ENCODE results near the gene CHD3.

CHD3 gene

GRCh38 chr17:7875804-7876370 is 12.7 kb upstream of the CHD3 start:
- DNase-seq: no peak

- DNase-seq: no peak
These were observed 10.4 kb upstream of the CHD3 start for GRCh38 chr17:7878234-7878633.

DNA sequence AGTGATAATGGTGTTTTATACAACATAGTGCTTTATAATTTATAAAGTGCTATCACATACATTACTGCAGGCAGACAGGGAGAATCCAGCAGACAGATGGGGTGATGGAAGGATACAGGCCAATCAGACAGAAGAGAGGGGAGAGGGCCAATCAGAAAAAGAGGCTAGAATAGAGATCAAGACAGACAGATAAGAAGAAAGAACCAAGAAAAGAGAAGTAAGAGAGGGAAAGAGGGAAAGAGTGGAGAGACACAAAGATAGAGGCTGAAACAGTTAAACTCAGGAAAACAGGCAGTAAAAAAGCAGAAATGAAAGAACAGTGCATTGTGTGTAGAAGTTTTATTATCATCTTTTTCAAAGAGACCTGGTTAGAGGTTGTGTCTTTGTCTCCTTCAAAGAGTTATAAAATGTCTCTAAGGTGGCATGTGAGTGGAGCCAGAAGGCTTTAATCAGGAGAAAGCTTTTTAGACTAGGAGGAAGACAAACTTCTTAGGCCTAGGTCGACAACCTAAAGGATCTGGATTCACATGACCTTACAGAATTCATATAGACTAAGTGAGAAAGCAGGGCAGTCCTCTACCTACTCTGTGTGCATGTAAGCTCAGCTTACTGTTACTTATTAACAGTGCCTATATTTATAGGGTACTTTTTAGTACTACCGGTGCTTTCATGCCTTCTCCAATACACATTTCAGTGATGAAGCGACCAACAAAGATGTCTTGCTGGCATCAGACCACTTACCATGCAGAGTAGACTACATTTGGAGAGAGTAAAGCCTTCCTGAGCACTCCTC is 8.3 kb upstream of the CHD3 start:
- DNase-seq: no peak

- peak; percentile 17 for DNase-seq
These were observed 7.1 kb upstream of the CHD3 start for GRCh38 chr17:7881276-7882054.

GRCh38 chr17:7882068-7882467 is 6.5 kb upstream of the CHD3 start:
- peak; percentile 33 for DNase-seq

- no peak for DNase-seq
These were observed 6.0 kb upstream of the CHD3 start for GRCh38 chr17:7882629-7883028.

GRCh38 chr17:7883781-7884386 is 4.7 kb upstream of the CHD3 start:
- DNase-seq: no peak

DNA sequence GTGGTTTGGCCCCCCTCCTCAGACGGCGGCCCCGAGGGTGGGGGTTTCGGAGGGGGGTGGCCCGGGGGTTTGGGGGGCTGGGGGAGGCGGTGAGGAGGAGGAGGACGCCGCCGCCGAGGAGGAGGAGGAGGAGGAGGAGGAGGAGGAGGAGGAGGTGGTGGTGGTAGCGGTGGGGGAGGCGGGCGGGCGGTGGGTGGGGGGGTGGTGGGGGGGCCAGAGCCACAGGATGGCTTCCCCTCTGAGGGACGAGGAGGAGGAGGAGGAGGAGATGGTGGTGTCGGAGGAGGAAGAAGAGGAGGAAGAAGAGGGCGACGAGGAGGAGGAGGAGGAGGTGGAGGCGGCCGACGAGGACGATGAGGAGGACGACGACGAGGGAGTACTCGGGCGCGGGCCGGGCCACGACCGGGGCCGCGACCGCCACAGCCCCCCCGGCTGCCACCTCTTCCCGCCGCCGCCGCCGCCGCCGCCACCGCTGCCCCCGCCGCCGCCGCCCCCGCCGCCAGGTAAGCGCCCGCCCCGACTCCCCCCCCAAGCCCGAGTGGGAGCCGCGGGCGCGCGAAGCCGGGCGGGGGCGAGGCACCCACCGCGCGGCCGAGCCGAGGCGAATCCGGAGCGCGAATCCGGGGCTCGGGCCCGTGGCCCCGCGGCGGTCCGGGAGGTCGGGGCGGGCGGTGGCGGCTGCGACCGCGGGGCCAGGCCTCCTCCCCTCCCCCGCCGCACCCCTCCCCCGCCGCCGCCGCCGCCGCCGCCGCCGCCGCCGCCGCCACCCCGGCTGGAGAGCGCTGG is 3.8 kb upstream of the CHD3 start:
- no peak for DNase-seq

DNA sequence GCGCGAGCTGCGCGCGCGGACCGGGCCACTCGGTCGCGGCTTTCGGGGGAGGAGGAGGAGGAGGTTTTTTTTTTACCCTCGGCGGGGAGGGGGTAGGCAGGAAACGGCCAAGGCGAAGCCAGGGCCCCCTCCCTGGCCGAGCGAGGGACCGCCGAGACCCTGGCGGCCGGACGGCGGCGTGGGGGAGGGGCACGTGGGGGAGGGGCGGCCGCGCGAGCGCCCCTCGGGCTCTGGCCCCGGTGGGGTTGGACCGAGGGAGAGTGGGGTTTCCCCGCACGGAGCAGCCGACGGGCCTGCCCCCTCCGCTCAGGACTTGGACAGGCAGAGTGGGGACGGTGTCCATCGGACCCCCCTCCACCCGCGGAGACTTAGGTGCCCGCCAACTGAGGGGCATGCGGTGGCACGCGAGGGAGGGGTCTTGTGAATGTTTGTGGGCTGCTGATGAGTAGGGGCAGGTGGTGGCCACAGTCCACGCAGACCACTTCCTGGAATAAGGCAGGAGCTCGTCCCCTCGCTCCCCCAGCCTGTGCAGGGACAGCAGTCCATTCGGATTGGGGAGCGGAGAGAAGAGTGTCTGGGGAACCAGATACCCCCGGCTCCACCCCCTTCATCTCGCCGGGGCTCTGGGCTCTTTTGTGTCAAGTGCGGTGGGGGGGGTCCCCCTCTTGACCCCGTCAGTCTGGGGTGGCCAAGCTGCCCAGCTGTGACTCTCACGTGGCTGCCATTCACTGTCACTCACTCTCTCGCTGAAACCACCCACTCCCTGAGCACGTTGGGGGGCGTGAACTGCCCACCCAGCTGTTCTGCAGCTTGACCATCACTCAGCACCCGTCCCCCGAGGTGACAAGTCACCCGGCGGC is 3.0 kb upstream of the CHD3 start:
- peak; percentile 33 for DNase-seq

DNA sequence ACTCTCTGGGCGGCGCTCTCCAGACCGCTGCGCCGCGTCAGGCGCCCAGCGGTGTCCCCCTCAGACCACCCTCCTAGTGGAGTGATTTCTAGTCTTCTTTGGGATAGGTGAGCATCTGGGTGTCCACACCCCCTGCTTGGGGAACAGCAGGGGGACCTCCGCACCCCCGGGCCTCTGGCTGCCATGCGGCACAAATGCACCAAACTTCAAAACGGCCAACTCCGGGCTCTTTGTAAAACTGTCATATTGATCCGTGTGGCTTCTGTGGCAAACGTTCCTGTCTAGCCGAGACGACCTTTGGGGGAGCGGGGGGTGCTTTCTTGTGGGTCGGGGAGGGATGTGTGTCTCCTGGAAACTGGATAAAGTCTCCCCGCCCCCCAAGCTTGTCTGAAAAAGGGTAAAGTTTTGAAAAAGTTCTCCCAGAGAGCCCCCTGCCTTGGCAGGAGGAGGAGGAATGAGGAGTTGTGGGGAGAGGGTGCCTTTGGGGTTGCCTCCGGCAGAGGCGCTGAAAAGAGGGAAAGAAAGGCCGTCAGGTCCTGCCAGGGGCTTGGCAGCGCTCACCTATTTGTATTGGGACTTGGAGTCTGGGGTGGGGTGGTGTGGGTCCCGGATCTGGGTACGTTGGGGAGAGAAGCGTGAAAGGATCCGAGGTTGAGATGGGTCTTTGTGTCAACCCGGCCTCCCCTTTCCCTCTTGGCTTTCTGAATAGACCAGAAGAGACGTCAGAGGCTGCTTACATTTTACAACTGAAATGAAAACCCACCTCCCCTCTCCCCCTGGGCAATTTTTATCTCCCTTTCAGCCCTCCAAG is 2.2 kb upstream of the CHD3 start:
- DNase-seq: peak; percentile 33

DNA sequence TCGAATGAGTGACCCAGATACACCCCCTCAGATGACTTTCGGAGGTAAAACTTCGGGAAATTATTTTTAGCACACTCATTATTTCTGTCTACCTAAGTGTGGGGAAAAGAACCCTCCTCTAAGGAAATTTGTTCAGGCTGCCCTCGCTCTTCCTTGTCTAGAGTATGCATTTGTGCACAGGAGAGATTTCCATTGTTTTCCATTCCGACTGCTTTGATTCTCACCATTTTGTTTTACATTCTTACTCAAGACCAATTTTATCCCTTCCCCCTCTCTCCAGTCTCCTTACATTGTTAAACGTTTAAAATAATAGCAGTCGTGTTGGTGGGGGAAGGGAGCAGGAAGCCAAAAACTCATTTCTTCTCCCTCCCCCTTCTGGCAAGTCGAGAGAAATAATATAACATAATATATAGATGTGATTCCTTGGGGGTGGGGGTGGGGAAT is 1.5 kb upstream of the CHD3 start:
- no peak for DNase-seq

DNA sequence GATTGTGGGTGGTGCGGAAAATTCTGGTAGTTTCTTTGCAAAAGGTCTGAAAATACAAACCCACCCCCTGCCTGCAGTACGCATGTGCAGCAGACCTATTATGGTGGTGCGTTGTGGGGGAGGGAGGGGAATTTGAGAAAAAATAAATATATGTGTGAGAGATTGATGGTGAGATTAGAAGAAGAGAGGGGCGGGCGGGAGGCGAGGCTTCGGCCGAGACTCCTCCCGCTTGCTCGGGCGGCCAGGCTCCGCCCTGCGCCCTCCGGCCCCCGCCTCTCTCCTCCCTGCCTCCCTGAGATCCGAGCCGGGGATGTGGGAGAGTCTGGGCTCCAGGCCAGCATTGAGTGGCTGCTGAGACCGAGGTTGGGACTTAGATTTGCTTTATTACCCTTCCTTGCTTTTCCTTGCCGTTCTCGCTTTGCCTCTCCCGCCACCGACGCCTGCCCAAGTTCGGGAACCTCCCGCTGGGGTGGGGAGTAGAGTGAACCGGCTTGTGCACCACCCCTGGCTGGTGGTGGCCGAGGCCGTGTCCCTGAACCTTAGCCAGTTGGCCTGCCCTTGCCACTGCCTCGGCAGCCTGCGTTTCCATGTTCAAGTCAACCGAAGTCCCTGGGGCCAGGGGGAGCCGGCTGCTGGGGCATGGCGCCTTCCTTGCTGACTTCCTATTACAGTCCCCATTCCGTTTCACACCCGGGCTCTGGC is 956 bp upstream of the CHD3 start:
- DNase-seq: peak; percentile 93

- peak; percentile 87 for DNase-seq
These were observed 772 bp downstream of the CHD3 start for GRCh38 chr17:7889166-7889955.

GRCh38 chr17:7893187-7893880 is 4.7 kb downstream of the CHD3 start:
- DNase-seq: no peak

GRCh38 chr17:7894226-7894625 is 5.6 kb downstream of the CHD3 start:
- no peak for DNase-seq

- no peak for DNase-seq
These were observed 6.3 kb downstream of the CHD3 start for GRCh38 chr17:7894866-7895265.

GRCh38 chr17:7897090-7897489 is 8.5 kb downstream of the CHD3 start:
- no peak for DNase-seq

GRCh38 chr17:7897773-7898172 is 9.2 kb downstream of the CHD3 start:
- no peak for DNase-seq
